Lung microvascular endothelial cell (primary cell): ENCODE measurements around the gene PCBP3. TPM values are rescaled to one million over a fixed set of nuclear protein-coding genes. Genes with fewer than 3 reads are reported as not detected.
"Not testable (repeated sequence)": the region's sequence is repeated elsewhere in the genome, so short reads cannot be mapped to it uniquely, and the experiment has no call there.

Source experiments
- DNase-seq, 2 donors: peaks; one replicate each; pipeline versions ENCODE4 v3.0.0 to v3.0.0-alpha.2; 2010; ENCODE audit warnings: low read depth in 2 of 2
- total RNA-seq: library from RNA; depleted of rRNA; stranded (reverse); fragments of >200 nt; gene quantifications from 2 replicates; pipeline ENCODE4 v1.2.1, GENCODE V29; 2014

Gene PCBP3
- total RNA-seq, 1 donor from 2014 or later, result not detected

DNA sequence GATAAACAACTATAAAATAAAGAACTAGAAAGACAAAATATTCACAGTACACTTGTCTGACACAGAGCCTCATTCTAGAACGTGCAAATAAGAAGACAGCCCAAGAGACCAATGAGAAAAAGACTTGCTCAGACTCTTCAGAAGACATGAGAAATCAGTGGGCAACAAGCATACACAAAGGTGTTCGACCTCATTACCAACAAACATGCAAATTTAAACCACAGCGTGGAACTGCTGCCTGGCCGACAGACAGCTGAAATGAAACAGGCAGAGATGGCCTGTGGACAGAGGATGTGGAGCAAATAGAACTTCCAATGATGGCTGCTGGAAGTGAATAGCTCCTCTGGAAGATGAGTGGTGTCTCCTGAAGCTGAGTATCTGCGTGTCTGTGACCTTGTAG, 315.7 kb downstream of the PCBP3 start:
- no peak for DNase-seq

DNA sequence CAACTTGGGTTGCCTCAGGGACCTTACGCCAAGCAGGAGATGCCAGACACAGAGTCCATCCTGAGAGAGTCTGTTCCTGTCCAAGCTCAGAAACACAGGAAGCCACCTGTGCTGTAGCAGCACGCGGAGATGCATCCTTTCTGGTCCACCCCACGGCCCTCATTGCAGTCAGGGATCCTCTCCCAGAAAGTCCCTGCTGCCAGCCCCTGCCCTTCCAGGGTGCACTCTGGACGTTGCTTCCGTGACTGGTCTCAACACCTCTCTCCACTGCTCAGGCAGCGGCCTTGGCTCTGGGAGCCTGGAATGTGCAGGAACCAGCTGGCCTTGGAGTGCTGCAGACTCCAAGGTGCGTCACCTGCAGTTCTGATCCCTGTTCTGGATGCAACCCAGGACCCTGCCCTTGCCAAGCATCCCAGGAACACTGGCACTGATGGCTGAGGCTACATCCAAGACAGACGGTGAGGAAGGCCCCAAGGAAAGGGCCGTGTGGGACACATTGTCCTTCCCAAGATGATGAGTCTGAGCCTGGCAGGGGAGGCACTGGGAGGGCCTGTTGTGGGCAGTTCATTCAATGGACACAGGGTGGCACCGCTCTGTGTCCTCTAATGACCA, 316.4 kb downstream of the PCBP3 start:
- DNase-seq, result no peak

DNA sequence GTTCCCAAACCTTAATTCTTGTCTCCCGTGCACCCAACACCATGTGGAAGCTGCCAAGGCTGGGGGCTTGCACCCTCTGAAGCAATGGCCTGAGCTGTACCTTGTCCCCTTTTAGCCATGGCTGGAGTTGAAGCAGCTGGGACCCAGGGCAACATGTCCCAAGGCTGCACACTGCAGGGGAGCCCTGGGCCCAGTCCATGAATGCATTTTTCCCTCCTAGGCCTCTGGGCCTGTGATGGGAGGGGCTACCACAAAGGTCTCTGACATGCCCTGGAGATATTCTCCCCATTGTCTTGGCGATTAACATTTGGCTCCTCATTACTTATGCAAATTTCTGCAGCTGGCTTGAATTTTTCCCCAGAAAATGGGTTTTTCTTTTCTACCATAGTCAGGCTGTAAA, 317.9 kb downstream of the PCBP3 start:
- DNase-seq, result not testable (repeated sequence)

DNA sequence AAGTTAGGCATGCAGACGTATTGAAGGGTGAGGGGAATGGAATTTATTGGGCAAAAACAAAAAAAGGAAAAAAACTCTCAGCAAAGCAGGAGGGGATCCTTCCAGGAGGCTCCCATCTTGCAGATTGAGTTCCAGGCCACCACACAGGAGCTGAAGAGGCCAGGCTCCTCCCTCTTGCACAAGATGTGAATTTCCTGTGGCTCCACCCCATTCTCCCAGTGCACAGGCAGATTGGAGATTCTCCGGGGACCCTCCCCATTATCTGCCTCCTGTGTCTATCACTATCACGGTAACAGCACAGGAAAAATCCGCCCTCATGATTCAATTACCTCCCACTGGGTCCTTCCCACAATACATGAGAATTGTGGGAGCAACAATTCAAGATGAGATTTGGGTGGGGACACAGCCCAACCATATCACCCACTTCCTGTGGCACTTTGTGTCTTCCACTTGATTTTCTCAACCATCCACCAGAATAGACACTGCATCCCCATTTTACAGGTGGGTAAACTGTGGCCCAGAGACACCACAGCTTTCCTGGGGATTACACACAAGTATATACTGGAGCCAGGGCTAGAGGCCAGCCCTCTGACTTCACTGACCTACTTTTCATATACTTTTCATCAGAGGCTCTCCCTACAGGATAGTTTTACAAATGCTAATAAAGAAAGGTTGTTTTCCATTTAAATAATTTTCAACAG, 319.2 kb downstream of the PCBP3 start:
- DNase-seq, result no peak

DNA sequence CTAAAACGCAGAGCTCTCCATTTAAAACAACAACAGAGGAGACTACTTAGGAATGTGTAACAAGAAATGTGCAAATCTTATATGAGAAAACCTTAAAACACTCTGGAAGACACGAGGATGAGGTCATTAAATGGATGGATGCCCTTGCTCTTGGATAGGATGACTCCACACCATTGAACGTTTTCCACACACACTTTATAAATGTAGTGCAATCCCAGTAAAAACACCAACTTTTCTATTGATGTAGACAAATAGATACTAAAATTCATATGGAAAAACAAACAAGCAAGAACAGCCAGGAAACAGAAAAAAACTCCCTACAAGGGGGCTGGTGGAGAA, 319.7 kb downstream of the PCBP3 start:
- DNase-seq, result no peak

DNA sequence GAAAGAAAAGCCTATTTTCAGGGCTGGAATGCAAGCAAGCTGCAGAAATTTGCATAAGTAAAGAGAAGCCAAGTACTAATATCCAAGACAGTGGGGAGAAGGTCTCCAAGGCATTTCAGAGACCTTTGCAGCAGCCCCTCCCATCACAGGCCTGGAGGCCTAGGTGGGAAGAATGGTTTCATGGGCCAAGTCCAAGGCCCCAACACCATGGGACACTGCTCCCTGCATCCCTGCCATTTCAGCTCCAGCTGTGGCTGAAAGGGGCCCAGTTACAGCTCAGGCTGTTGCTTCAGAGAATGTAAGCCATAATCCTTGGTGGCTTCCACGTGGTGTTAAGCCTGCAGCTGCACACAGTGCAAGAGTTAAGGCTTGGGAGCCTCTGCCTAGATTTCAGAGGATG, 321.1 kb downstream of the PCBP3 start:
- DNase-seq, result no peak

DNA sequence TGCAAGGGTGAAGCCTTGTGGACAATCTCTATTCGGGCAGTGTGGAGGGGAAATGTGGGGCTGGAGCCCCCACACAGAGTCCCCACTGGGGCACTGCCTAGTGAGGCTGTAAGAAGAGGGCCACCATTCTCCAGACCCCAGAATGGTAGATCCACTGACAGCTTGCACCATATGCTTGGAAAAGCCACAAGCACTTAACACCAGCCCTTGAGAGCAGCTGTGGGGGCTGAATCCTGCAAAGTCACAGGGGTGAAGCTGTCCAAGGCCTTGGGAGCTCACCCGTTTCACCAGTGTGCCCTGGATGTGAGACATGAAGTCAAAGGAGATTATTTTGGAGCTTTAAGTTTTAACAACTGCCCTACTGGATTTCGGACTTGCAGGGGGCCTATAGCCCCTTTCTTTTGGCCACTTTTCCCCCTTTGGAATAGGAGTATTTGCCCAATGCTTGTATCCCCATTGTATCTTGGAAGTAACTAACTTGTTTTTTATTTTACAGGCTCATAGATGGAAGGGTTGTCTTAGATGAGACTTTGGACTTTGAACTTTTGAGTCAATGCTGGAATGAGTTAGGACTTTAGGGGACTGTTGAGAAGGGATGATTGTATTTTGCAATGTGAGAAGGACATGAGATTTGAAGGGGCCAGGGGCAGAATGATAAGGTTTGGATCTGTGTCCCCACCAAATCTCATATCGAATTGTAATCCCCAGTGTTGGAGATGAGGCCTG, 321.7 kb downstream of the PCBP3 start:
- DNase-seq, result no peak

DNA sequence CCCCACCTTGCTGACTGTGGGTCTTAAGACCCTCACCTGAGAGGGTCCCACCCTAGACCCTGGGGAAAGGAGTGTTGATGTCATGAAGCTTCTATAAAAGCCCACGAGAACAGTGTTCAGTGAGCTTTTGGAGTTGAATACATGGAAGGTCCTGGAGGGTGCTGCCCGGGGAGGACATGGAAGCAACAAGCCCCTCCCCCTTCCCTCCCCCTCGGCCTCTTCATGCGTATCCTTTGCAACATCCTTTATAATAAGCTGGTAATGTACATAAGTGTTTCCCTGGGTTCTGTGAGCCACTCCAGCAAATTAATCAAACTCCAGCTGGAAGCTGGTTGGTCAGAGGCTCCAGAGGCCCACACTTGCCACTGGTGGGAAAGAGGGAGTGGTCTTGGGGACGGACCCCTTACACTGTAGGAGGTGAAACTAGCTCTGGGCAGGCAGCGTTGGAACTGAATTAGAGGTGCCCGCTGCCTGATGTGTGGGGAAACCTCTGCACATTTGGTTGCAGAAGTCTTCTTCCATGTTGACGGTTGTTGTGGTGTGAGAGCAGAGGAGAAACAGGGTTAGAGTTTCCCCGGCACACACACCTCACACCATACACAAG, 323.4 kb downstream of the PCBP3 start:
- DNase-seq, result no peak

DNA sequence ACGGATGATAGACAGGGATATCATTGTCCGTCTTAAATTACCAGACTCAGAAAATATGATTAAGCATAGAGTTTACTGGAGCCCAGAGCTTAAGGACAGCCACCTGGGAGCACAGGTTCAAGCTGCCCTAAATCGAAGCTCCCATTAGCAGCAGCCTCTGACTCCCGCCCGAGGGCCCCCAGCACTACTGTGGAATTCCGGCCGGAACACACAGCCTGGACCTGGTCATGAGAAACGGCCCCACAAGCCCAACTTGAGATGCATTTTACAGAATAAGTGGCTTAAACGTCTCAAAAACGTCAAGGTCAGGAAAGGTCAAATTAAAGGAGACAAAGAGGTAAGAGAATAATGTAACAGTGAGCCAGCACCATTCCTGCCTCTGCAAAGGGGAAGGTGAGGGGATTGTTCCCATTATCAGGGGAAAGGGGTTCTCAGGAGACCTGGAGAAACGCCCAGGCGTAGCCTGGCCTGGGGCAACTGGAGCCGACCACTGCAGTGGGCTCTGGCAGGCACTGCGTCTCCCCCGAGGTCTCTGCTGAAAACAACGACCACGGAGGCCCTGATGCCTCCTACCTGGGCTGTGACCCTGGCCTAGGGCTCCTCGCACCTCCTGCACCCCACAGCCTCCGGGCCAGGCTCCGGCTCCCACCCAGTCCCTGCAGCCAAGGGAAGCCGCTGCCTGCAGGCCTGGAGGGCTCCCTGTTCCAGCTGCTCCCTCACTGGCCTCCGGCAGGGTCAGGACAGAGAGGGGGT, 326.6 kb downstream of the PCBP3 start:
- no peak for DNase-seq

DNA sequence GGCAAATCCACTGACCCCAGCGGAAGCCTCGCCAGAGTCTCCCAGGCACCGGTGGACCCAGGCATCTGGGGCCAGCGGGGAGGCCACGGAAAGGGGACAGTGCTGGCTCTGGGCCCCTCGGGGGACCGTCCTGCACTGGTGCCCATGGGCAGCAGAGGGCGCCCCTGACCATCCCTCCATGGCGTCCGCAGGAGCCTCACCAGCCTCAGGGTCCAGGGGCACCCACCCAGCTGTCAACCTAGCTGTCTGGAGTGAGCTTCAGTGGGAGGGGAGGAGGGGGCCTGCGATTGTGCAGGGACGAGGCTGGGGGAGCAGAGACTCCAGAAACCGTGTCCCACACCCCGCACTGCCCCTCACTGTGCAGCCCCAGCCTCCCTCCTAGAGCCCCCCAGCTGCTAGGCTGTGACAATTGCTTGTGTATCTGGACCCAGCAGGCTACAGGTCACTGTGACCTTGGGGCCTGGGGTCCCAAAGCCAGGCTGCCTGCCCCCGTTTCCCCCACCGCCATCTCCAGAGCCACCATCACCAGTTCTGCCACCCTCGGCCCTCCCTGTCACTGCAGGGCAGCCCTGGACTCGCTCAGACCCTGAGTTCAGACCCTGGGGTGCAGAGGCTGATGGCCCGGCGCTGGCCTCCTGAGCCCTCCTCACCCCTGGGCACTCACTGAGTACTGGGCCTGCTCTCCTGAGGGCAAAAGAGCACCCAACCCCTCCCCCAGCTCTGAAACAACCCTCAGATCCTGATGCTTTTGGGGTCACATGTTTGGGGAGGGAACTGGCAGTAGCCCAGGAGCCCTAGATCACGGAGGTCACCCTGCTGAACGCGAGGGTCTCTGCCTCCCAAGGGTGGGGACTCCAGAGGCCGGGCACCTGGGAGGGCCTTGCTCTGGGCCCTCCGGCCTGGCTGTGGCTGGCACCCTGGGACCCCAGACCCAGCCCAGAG, 327.4 kb downstream of the PCBP3 start:
- peak; percentile 31 to 51 for DNase-seq

DNA sequence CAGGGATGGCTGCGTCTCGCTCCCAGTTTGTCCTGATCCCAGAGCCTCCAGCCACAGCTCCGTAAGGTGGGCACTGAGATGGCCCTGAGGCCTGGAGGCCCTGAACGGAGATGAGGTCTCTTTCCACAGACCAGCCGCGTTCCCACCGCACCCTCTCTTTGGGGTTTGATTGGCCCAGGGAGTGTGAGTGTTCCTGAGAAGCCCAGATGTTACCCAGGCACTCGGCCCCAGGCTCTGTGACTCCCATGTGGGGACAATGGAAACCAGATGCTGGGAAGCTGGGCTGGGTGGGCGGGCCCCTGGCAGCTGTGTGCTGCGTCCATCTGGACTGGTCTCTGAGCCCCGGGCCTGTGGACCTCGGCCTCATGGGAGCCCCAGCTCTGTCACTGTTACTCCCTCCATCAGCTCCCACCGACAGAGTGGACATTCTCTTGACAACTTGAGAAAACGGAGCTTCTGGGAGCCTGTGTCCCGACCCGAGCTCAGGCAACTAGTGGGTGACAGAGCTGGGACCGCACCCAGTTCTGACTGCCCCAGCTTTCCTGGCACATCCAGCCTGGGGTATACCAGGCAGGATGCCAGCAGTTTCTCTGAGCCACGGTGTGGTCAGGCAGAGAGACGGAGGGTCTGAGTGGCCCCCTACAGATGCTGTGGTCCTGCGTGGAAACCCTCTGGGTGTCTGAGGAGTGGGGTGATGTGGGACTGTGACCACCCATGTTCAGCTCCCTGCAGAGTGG, 328.3 kb downstream of the PCBP3 start:
- no peak for DNase-seq

DNA sequence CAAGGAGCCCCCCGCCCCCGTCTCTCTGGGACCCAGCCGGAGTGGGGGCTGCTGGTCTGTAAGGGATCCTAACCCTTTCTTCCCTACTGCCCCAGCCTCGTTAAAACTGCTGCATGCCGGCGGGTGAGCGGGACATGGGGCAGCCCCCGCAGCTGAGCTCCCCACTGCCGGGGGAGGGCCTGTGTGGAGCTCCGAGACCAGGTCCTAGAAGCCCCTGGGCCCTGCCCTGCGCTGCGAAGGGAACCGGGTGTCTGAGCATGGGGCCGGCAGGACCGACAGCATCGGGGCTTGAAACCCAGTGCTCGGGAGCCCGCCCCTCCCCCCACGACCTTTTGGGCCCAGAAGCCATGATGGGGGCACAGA, 328.8 kb downstream of the PCBP3 start:
- no peak for DNase-seq

DNA sequence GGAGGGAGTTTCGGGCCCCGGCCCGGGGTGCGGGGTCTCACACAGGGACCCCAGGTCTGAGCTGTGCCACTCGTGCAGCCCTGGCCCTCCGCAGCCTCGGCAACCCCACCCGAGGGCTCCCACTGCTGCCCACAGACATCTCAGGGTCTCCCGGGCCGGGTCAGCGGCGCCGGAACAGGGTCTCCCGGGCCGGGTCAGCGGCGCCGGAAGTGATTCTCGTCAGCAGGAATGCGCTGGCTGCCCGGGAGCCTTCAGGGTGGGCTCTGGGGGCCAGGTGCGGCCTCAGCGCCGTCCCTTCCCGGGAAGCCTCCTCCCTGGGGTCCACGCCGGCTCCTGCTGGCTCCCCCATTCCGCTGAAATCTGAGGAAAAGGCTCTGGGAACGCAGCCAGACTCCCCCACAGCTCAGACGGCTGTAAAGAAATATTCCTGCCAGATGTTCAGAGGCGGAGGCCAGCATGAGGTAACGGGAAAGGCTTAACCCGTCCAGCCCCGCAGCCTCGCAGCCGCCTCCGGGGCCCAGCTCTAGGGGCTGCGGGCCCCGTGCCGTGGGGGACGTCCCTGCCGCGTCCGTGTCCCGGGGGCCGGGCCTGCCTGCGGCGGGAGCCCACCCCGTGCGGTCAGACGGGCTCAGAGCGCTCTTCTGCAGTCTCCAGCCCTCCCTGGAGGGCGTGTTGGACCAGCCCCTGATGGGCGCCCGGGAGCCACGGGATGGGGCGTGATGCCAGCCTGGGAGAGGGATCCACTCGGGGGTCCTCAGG, 329.4 kb downstream of the PCBP3 start:
- DNase-seq, result peak in 1 of 2 donors; percentile 24

DNA sequence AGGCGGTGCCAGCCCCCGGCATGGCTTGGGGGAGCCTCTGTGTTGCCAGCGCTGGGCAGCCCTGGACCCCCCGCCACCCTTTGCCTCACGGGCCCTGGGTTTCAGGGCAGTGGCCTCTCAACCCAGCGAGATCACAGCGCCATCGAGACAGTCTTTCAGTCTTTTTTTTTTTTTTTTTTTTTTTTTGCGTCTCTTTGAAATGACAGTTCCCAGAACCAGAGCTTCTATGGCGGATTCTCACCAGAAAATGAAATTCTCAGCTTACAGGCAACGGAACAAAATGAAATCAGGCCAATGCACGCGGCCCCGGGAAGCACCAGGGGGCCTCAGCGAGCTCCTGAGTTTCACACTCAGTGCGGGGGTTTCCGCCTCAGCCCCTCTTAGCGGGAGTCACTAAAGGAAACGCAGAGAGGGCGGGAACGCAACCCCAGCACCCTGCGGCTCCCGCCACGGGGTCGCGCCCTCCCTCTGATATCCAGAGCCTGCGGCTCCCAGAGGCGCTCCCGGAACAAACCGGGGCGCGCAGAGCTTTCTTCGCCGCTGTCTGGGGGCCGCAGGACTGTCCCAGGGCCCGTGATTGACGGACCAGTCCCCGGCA, 330.0 kb downstream of the PCBP3 start:
- peak; percentile 69 to 76 for DNase-seq

DNA sequence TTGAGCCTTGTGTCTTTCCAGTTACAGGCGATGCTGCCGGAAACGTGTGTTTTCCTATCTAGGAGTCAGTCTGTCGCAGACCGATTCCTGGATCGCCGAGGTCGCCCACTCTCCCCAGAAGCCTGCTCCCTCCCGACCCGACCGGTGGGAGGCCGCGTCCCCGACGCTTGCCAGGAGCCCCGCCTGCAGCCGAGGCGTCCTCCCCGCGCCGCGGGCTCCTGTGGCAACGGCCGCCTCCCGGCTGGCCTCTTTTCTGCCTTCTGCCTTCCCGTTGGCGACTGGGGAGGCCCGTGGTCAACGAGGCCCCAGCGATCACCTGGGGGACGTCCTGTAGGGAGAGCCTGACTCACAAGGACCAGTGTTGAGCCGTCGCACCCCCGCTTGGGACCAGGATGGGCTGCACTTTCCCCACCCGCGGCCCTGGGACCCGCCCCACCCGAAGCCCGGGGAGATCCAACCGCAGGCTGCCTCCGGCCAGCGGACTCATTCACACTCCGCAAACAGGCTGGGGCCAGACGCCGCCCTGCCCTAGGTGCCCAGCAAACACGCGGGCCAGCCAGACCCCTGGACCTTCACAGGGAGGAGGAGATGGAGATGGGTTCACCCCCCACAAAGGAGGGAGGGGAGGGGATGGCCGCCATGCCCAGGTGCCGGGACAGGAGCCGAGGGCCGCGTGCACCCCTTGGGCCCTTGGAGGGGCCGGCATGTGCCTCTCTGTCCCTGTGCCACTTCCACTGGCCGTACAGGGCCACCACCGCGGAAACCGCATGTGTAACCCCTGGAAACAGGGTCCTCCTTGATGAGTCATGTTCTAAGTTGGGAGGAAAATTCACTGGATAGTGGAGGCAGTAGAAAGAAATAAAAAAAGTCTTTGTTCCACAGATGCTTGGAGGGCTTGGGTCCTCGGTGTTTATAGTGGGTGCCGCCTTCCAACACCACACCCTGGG, 330.8 kb downstream of the PCBP3 start:
- DNase-seq, result peak; percentile 39 to 67

DNA sequence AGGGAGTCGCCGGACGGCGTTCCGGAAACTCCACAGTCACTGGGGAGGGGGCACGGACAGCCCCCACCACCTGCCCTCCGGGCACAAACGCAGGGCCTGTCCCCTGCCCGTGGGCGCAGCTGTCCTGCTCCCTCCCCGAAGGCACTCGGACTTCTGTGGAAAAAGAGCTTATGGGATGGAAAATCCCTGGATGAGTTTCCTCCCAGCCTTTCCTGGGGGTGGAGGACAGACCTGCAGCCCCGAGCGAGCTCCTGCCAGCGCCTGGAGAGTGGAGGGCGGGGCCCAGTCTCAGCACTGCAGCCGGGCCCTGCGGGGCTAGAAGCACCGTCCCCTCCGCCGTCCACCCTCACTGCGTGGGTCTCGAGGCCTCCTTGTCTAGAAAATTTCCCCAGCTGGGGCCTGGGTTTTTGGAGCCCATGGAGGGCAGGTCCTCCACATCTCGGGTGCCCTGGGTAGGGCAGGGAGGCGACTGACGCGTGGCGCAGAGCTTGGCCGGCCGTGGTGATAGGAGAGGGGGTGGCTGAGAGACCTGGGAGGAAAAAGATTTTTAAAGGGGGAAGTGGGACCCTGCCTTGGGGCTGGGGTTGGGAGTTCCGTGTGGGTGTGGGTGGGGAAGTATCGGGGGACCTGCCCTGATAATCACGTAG, 331.6 kb downstream of the PCBP3 start:
- peak in 1 of 2 donors; percentile 44 for DNase-seq
